Adrenal gland (tissue), 12 donors: ENCODE measurements around the gene COQ4. TPM values are rescaled to one million over a fixed set of nuclear protein-coding genes. Genes with fewer than 3 reads are reported as not detected.

Experiments
- DNase-seq, 7 donors: peaks; one replicate each; pipeline ENCODE4 v3.0.0-alpha.2; 2019 to 2020
- H3K27ac ChIP-seq, 5 donors: fragments of 200-600 bp; sonication (generic) in 4 of 5; 1 replicate in 3 of 5; 2 replicates in 2 of 5; pipeline versions ENCODE4 v1.5.1 to v1.8.0; 2016 to 2020; ENCODE audit warnings: mild to moderate bottlenecking in 1 of 5
- H3K27me3 ChIP-seq: fragments of 200-600 bp; 2 replicates; pipeline ENCODE4 v1.8.0; 2021
- H3K36me3 ChIP-seq, 2 donors: fragments of 200-600 bp; replicated peaks in 1 of 2; 1 replicate in 1 of 2; 2 replicates in 1 of 2; pipeline versions ENCODE4 v1.5.1 to v1.8.0; 2018 to 2022
- H3K4me1 ChIP-seq, 2 donors: fragments of 200-600 bp; replicated peaks in 1 of 2; 1 replicate in 1 of 2; 2 replicates in 1 of 2; pipeline versions ENCODE4 v1.5.1 to v1.8.0; 2018 to 2021
- H3K4me3 ChIP-seq, 4 donors: fragments of 200-600 bp; sonication (generic) in 3 of 4; one replicate each; pipeline ENCODE4 v1.5.1; 2016 to 2018
- H3K9me3 ChIP-seq, 3 donors: fragments of 200-600 bp; sonication (generic) in 1 of 3; replicated peaks in 1 of 3; 1 replicate in 2 of 3; 2 replicates in 1 of 3; pipeline versions ENCODE4 v1.5.1 to v1.8.0; 2016 to 2021
- CTCF ChIP-seq, 6 experiments: fragments of 450-650 bp in 4 of 6; fragments of 200-600 bp in 2 of 6; sonication (generic) in 1 of 6; IDR thresholded peaks; 1 replicate in 5 of 6; 2 replicates in 1 of 6; pipeline versions ENCODE4 v1.5.1 to v1.8.0; 2016 to 2021; ENCODE audit warnings: antibody characterized with exemption in 6 of 6, mild to moderate bottlenecking in 2 of 6, moderate library complexity in 1 of 6
- POLR2A ChIP-seq, 2 donors: fragments of 450-650 bp; IDR thresholded peaks; one replicate each; pipeline ENCODE4 v1.6.1; 2017; ENCODE audit warnings: antibody characterized with exemption in 2 of 2, mild to moderate bottlenecking in 2 of 2, moderate library complexity in 1 of 2
- whole genome bisulfite sequencing, 4 donors: extraction: QIAGEN DNeasy Blood & Tissue Kit in 2 of 4; methylation state at CpG; one replicate each; pipeline versions ENCODE4 v1.1.5 to v1.1.7; 2013 to 2017; 5-methylcytosine and 5-hydroxymethylcytosine counted together
- intact Hi-C, 2 donors: fragments of 100-400 bp; cut with DNase I; formaldehyde crosslinking; loops; one replicate each; pipeline versions ENCODE4 v1.14.1 to v1.15.0; 2022 to 2023
- polyA plus RNA-seq, 3 donors: library from polyadenylated mRNA; stranded (reverse); fragments of 200-250 nt in 2 of 3; fragments of 350-450 nt in 1 of 3; fragmentation: Illumina TruSeq in 1 of 3; extraction: RNeasy Lipid Tissue Mini Kit (QIAGEN cat#74804) in 1 of 3; gene quantifications; one replicate each; pipeline ENCODE4 v1.2.3, GENCODE V29; 2013 to 2014
- total RNA-seq, 9 donors: library from RNA; depleted of rRNA in 4 of 9; stranded (reverse); fragments of >200 nt in 4 of 9; fragments of 120-200 nt in 1 of 9; fragmentation: NEBNext Ultra II Directional in 1 of 9; extraction: Animal tissue kit (Norgen Biotek cat#: 25700) in 1 of 9; gene quantifications; one replicate each; pipeline versions ENCODE4 v1.1.0 to v1.2.4, GENCODE V29; 2013 to 2023
- donor health status: healthy with polysubstance abuse.
- donor health status: Bipolar disorder and iron deficiency.
- donor health status: DM: yes; HTN: yes; CAD: no.
- donor health status: DM: no; HTN: no; CAD: no.
- donor health status: DM: no; HTN: no; CAD: no.
- donor health status: DM: yes; HTN: yes; CAD: no.

The COQ4 gene
- total and polyA plus RNA-seq, 12 donors, result 35.8 to 111 (median 71.0) TPM

GRCh38 chr9:128282500-128282899 is 40.1 kb upstream of the COQ4 start:
- H3K27ac ChIP-seq, result no peak overlapping the region
- H3K4me3 ChIP-seq, result no peak overlapping the region
- TF ChIP-seq POLR2A (IDR thresholded peaks at IDR 0.05) (no peak), CTCF (IDR thresholded peaks at IDR 0.05) (no peak)
- no peak for DNase-seq
- no peaks in the 10 kb centered on the region for H3K9me3 ChIP-seq
- peaks cover 0 to 15% of the 10 kb centered on the region in 2 donors for H3K36me3 ChIP-seq
- no peaks in the 10 kb centered on the region for H3K27me3 ChIP-seq
- peaks cover 0 to 2% of the 10 kb centered on the region in 2 donors for H3K4me1 ChIP-seq
- 88 to 93% (median 92%) methylated on average over 6 of the region's 6 CpGs for WGBS, 4 donors
- intact Hi-C loops, result no loop called here

GRCh38 chr9:128285033-128285784 is 37.4 kb upstream of the COQ4 start:
- Histone ChIP-seq H3K4me1 (no peaks in the 10 kb centered on the region), H3K4me3 (no peak overlapping the region), H3K9me3 (no peaks in the 10 kb centered on the region), H3K27ac (no peak overlapping the region), H3K27me3 (no peaks in the 10 kb centered on the region), H3K36me3 (peaks cover 0 to 19% of the 10 kb centered on the region in 2 donors)
- WGBS, 4 donors, result 90 to 97% (median 97%) methylated on average over 10 to 12 of the region's 12 CpGs
- no peak for DNase-seq
- intact Hi-C loops, result no loop called here
- TF ChIP-seq CTCF (IDR thresholded peaks at IDR 0.05), result no peak
- TF ChIP-seq POLR2A (IDR thresholded peaks at IDR 0.05), result no peak

- intact Hi-C loops, result no loop called here
- Histone ChIP-seq H3K4me1 (no peaks in the 10 kb centered on the region), H3K4me3 (no peak overlapping the region), H3K9me3 (no peaks in the 10 kb centered on the region), H3K27ac (no peak overlapping the region), H3K36me3 (peaks cover 0 to 19% of the 10 kb centered on the region in 2 donors), H3K27me3 (no peaks in the 10 kb centered on the region)
- WGBS, 4 donors, result 63 to 80% (median 70%) methylated on average over 4 to 6 of the region's 6 CpGs
- no peak for DNase-seq
- TF ChIP-seq POLR2A (IDR thresholded peaks at IDR 0.05) (no peak), CTCF (IDR thresholded peaks at IDR 0.05) (no peak)
Measured at GRCh38 chr9:128286440-128286839, 36.2 kb upstream of the COQ4 start.

- Histone ChIP-seq H3K9me3 (no peaks in the 10 kb centered on the region), H3K4me3 (no peak overlapping the region), H3K27ac (no peak overlapping the region), H3K27me3 (no peaks in the 10 kb centered on the region), H3K36me3 (peaks cover 0 to 19% of the 10 kb centered on the region in 2 donors), H3K4me1 (no peaks in the 10 kb centered on the region)
- WGBS, 4 donors, result 87 to 92% (median 88%) methylated on average over 9 to 11 of the region's 11 CpGs
- TF ChIP-seq CTCF (IDR thresholded peaks at IDR 0.05) (no peak), POLR2A (IDR thresholded peaks at IDR 0.05) (no peak)
- intact Hi-C loops, result no loop called here
- no peak for DNase-seq
Measured at GRCh38 chr9:128288273-128289004, 34.2 kb upstream of the COQ4 start.
